ENCODE measurements around the gene SNTN.

DNA sequence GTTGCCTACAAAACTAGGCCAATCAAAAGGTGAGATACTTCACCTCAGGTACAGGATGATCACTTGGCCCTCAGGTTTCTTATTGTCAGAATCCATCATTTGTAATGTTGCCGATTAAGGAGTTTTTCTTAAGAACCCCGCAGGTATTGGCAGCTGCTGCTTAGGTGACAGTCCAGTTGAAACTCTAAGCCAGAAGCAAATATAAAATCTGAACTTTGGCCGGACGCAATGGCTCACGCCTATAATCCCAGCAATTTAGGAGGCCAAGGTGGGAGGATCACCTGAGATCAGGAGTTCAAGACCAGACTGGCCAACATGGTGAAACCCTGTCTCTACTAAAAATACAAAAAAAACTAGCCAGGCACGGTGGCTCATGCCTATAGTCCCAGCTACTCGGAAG is 43.1 kb upstream of the SNTN start:
- no peak for TF ChIP-seq CTCF (conservative IDR thresholded peaks at IDR 0.05)
- TF ChIP-seq ZFX (IDR thresholded peaks at IDR 0.05): no peak

Measured in C4-2B (cell line).